T-helper 1 cell treated with Interleukin-12 subunit alpha and Interleukin-12 subunit beta and Interleukin-4 antibody, amounts not matched to agents 30 μg/mL and 1 μg/mL, for 36 hours (primary cell): ENCODE data around the gene PTPRN2.

ENCODE experiments used
- H3K27ac Mint-ChIP-seq: one replicate; pipeline ENCODE4 v1.8.0; 2021; ENCODE audit warnings: mild to moderate bottlenecking, mixed read lengths
- H3K27me3 Mint-ChIP-seq: one replicate; pipeline ENCODE4 v1.8.0; 2021; ENCODE audit warnings: low read depth, mixed read lengths
- H3K36me3 Mint-ChIP-seq: one replicate; pipeline ENCODE4 v1.8.0; 2021; ENCODE audit warnings: low read depth, mixed read lengths
- H3K4me1 Mint-ChIP-seq: one replicate; pipeline ENCODE4 v1.8.0; 2021; ENCODE audit warnings: low read depth, mixed read lengths
- H3K4me3 Mint-ChIP-seq: one replicate; pipeline ENCODE4 v1.8.0; 2021; ENCODE audit warnings: mild to moderate bottlenecking, moderate library complexity, mixed read lengths
- H3K9me3 Mint-ChIP-seq: one replicate; pipeline ENCODE4 v1.8.0; 2021; ENCODE audit warnings: mixed read lengths

PTPRN2 gene

GRCh38 chr7:157768198-157768597 lies 819.4 kb downstream of the PTPRN2 start:
- Mint-ChIP-seq H3K27me3 (no peaks in the 10 kb centered on the region), H3K4me3 (no peak overlapping the region), H3K4me1 (no peaks in the 10 kb centered on the region), H3K9me3 (peaks cover 35% of the 10 kb centered on the region), H3K36me3 (peaks cover 2% of the 10 kb centered on the region), H3K27ac (no peak overlapping the region)

GRCh38 chr7:157767506-157768197 lies 820.0 kb downstream of the PTPRN2 start:
- peaks cover 35% of the 10 kb centered on the region for H3K9me3 Mint-ChIP-seq
- no peak overlapping the region for H3K4me3 Mint-ChIP-seq
- H3K4me1 Mint-ChIP-seq: no peaks in the 10 kb centered on the region
- no peaks in the 10 kb centered on the region for H3K27me3 Mint-ChIP-seq
- H3K36me3 Mint-ChIP-seq: peaks cover 2% of the 10 kb centered on the region
- H3K27ac Mint-ChIP-seq: no peak overlapping the region

GRCh38 chr7:157766098-157766497 lies 821.5 kb downstream of the PTPRN2 start:
- Mint-ChIP-seq H3K27ac (no peak overlapping the region), H3K4me3 (no peak overlapping the region), H3K4me1 (no peaks in the 10 kb centered on the region), H3K9me3 (peaks cover 27% of the 10 kb centered on the region), H3K36me3 (peaks cover 2% of the 10 kb centered on the region), H3K27me3 (no peaks in the 10 kb centered on the region)

GRCh38 chr7:157764946-157765537 lies 822.6 kb downstream of the PTPRN2 start:
- H3K27me3 Mint-ChIP-seq: no peaks in the 10 kb centered on the region
- no peak overlapping the region for H3K27ac Mint-ChIP-seq
- H3K4me1 Mint-ChIP-seq: no peaks in the 10 kb centered on the region
- no peak overlapping the region for H3K4me3 Mint-ChIP-seq
- H3K36me3 Mint-ChIP-seq: peaks cover 2% of the 10 kb centered on the region
- peaks cover 27% of the 10 kb centered on the region for H3K9me3 Mint-ChIP-seq

- Mint-ChIP-seq H3K4me1 (no peaks in the 10 kb centered on the region), H3K36me3 (peaks cover 2% of the 10 kb centered on the region), H3K4me3 (no peak overlapping the region), H3K27me3 (no peaks in the 10 kb centered on the region), H3K9me3 (peaks cover 27% of the 10 kb centered on the region), H3K27ac (no peak overlapping the region)
Observed at GRCh38 chr7:157764193-157764592, 823.4 kb downstream of the PTPRN2 start.

GRCh38 chr7:157763279-157764000 lies 824.2 kb downstream of the PTPRN2 start:
- Mint-ChIP-seq H3K4me3 (no peak overlapping the region), H3K36me3 (peaks cover 2% of the 10 kb centered on the region), H3K9me3 (peaks cover 27% of the 10 kb centered on the region), H3K27me3 (no peaks in the 10 kb centered on the region), H3K27ac (no peak overlapping the region), H3K4me1 (no peaks in the 10 kb centered on the region)

GRCh38 chr7:157762824-157763223 lies 824.8 kb downstream of the PTPRN2 start:
- H3K27me3 Mint-ChIP-seq: no peaks in the 10 kb centered on the region
- no peak overlapping the region for H3K27ac Mint-ChIP-seq
- peaks cover 27% of the 10 kb centered on the region for H3K9me3 Mint-ChIP-seq
- H3K4me3 Mint-ChIP-seq: no peak overlapping the region
- peaks cover 2% of the 10 kb centered on the region for H3K36me3 Mint-ChIP-seq
- no peaks in the 10 kb centered on the region for H3K4me1 Mint-ChIP-seq

- Mint-ChIP-seq H3K9me3 (peaks cover 15% of the 10 kb centered on the region), H3K27me3 (no peaks in the 10 kb centered on the region), H3K36me3 (peaks cover under 1% of the 10 kb centered on the region), H3K4me3 (no peak overlapping the region), H3K4me1 (no peaks in the 10 kb centered on the region), H3K27ac (no peak overlapping the region)
Observed at GRCh38 chr7:157760004-157760730, 827.5 kb downstream of the PTPRN2 start.

- H3K4me3 Mint-ChIP-seq: no peak overlapping the region
- no peaks in the 10 kb centered on the region for H3K4me1 Mint-ChIP-seq
- H3K9me3 Mint-ChIP-seq: peaks cover 8% of the 10 kb centered on the region
- no peak overlapping the region for H3K27ac Mint-ChIP-seq
- H3K27me3 Mint-ChIP-seq: no peaks in the 10 kb centered on the region
- no peaks in the 10 kb centered on the region for H3K36me3 Mint-ChIP-seq
Observed at GRCh38 chr7:157759246-157759805, 828.3 kb downstream of the PTPRN2 start.

- no peaks in the 10 kb centered on the region for H3K4me1 Mint-ChIP-seq
- H3K27ac Mint-ChIP-seq: no peak overlapping the region
- no peaks in the 10 kb centered on the region for H3K36me3 Mint-ChIP-seq
- H3K9me3 Mint-ChIP-seq: peaks cover 1% of the 10 kb centered on the region
- no peak overlapping the region for H3K4me3 Mint-ChIP-seq
- H3K27me3 Mint-ChIP-seq: no peaks in the 10 kb centered on the region
Observed at GRCh38 chr7:157758468-157759245, 829.0 kb downstream of the PTPRN2 start.

- Mint-ChIP-seq H3K27ac (no peak overlapping the region), H3K36me3 (no peaks in the 10 kb centered on the region), H3K27me3 (no peaks in the 10 kb centered on the region), H3K4me3 (no peak overlapping the region), H3K4me1 (no peaks in the 10 kb centered on the region), H3K9me3 (no peaks in the 10 kb centered on the region)
Observed at GRCh38 chr7:157757776-157758467, 829.7 kb downstream of the PTPRN2 start.

GRCh38 chr7:157757211-157757610 lies 830.4 kb downstream of the PTPRN2 start:
- H3K9me3 Mint-ChIP-seq: no peaks in the 10 kb centered on the region
- no peak overlapping the region for H3K27ac Mint-ChIP-seq
- H3K36me3 Mint-ChIP-seq: no peaks in the 10 kb centered on the region
- H3K4me3 Mint-ChIP-seq: no peak overlapping the region
- H3K27me3 Mint-ChIP-seq: no peaks in the 10 kb centered on the region
- no peaks in the 10 kb centered on the region for H3K4me1 Mint-ChIP-seq

- Mint-ChIP-seq H3K4me3 (no peak overlapping the region), H3K27me3 (no peaks in the 10 kb centered on the region), H3K36me3 (no peaks in the 10 kb centered on the region), H3K27ac (no peak overlapping the region), H3K4me1 (no peaks in the 10 kb centered on the region), H3K9me3 (no peaks in the 10 kb centered on the region)
Observed at GRCh38 chr7:157755741-157756140, 831.9 kb downstream of the PTPRN2 start.
